HEK293T (cell line): Measurements from ENCODE around the gene KRTAP10-7.
"Not testable (repeated sequence)": the region's sequence is repeated elsewhere in the genome, so short reads cannot be mapped to it uniquely, and the experiment has no call there.

Experiments used
- CTCF ChIA-PET: fragments of 350-600 bp; formaldehyde crosslinking; extraction: SDS; loops from one replicate; lab custom pipeline; 2021; ENCODE audit warnings: antibody characterized with exemption, inconsistent platforms; lab: Yijun Ruan, JAX
- POLR2A ChIA-PET: fragments of 350-600 bp; formaldehyde crosslinking; extraction: SDS; loops from one replicate; lab custom pipeline; 2020; ENCODE audit warnings: antibody characterized with exemption, inconsistent platforms; lab: Yijun Ruan, JAX
- DNase-seq: peaks from one replicate; pipeline ENCODE4 v3.0.0; 2012; ENCODE audit warnings: mixed read lengths; ENCODE audit errors: extremely low spot score
- ARNT ChIP-seq: fragments of 450-650 bp; IDR thresholded peaks from 2 replicates; pipeline ENCODE4 v1.6.1; 2017; ENCODE audit warnings: mild to moderate bottlenecking
- BHLHE40 ChIP-seq: fragments of 450-650 bp; IDR thresholded peaks from 2 replicates; pipeline ENCODE4 v1.6.1; 2016; ENCODE audit warnings: mild to moderate bottlenecking, moderate library complexity, borderline replicate concordance
- CTBP1 ChIP-seq: fragments of 450-650 bp; IDR thresholded peaks from 2 replicates; pipeline ENCODE4 v1.6.1; 2016; ENCODE audit warnings: borderline replicate concordance
- ELF4 ChIP-seq: fragments of 450-650 bp; IDR thresholded peaks from 2 replicates; pipeline ENCODE4 v1.6.1; 2017; ENCODE audit warnings: antibody characterized with exemption
- FOXA1 ChIP-seq: fragments of 450-650 bp; IDR thresholded peaks from 2 replicates; pipeline ENCODE4 v1.6.1; 2016; ENCODE audit warnings: mild to moderate bottlenecking
- FOXK2 ChIP-seq: fragments of 450-650 bp; IDR thresholded peaks from 2 replicates; pipeline ENCODE4 v1.6.1; 2016; ENCODE audit warnings: mild to moderate bottlenecking
- FOXM1 ChIP-seq: fragments of 450-650 bp; IDR thresholded peaks from 2 replicates; pipeline ENCODE4 v1.6.1; 2017; ENCODE audit warnings: mild to moderate bottlenecking, borderline replicate concordance
- HDGF ChIP-seq: fragments of 450-650 bp; IDR thresholded peaks from 2 replicates; pipeline ENCODE4 v1.6.1; 2017; ENCODE audit warnings: antibody characterized with exemption, borderline replicate concordance
- L3MBTL2 ChIP-seq: fragments of 450-650 bp; conservative IDR thresholded peaks from 2 replicates; pipeline ENCODE4 v1.6.1; 2016; ENCODE audit warnings: mild to moderate bottlenecking
- LEF1 ChIP-seq: fragments of 450-650 bp; IDR thresholded peaks from 2 replicates; pipeline ENCODE4 v1.6.1; 2017; ENCODE audit warnings: mild to moderate bottlenecking, borderline replicate concordance
- NFRKB ChIP-seq: fragments of 450-650 bp; IDR thresholded peaks from 2 replicates; pipeline ENCODE4 v1.6.1; 2016; ENCODE audit warnings: mild to moderate bottlenecking, moderate library complexity
- SP1 ChIP-seq: fragments of 450-650 bp; IDR thresholded peaks from 2 replicates; pipeline ENCODE4 v1.6.1; 2017
- SUZ12 ChIP-seq: fragments of 450-650 bp; IDR thresholded peaks from 2 replicates; pipeline ENCODE4 v1.6.1; 2016; ENCODE audit warnings: mild to moderate bottlenecking
- TARDBP ChIP-seq: fragments of 450-650 bp; IDR thresholded peaks from 2 replicates; pipeline ENCODE4 v1.6.1; 2016
- ZNF384 ChIP-seq: fragments of 450-650 bp; IDR thresholded peaks from 2 replicates; pipeline ENCODE4 v1.6.1; 2016
- TF ChIP-seq, protein P1 (sequence below): fragments of 450-650 bp; IDR thresholded peaks from 2 replicates; pipeline ENCODE4 v1.6.1; 2016

The KRTAP10-7 gene

DNA sequence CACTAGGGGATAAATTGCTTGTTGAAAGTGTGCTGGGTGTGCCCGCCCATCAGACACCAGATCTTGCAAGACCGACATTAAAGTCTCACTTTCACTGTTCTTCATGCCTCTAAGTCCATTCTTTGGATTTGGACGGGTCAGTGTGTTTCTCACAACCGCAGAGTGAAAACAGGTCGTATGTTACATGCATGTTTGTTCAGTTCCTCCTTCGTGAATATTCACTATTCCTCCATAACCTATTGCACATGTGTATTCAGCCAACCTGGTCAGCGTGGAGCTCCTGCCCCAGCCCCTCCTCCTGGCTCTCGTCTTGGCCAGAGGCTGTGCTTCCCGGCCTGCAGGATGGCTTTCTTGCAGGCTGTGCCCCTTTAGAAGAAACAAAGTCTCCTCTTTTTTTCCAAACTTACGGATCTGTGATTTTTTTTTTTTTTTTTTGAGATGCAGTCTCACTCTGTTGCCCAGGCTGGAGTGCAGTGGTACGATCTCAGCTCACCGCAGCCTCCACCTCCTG lies 5.9 kb upstream of the KRTAP10-7 start:
- DNase-seq: no peak
- TF ChIP-seq ELF4 (no peak), FOXM1 (no peak), HDGF (no peak), BHLHE40 (no peak), NFRKB (no peak), SP1 (no peak), LEF1 (no peak), ZNF384 (no peak), SUZ12 (no peak), FOXK2 (no peak), L3MBTL2 (no peak), CTBP1 (no peak), TARDBP (no peak)
- POLR2A ChIA-PET: no interaction called here
- CTCF ChIA-PET: no interaction called here

DNA sequence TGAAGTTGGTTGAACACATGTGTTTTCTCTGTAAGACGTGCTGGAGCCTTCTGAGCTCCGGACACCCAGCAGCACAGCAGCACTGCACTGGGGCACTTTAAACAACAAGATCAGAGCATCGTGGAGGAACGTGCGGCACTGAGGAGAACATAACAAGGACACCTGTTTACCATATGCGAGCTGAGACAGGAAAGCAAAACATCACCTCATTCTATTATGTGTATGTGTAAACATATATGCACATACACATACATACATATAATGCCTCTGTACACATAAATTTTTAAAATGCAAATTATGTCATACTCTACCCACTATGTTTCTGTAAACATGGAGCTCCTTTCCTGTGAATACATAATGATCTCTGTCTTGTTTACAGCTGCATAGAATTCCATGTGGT lies 4.9 kb upstream of the KRTAP10-7 start:
- ChIA-PET CTCF (no interaction called here), POLR2A (interaction anchor here (1.1 kb wide), 1 partner anchor 206 kb away, joined by 3 read pairs; the partner anchor contains the start of gene UBE2G2)
- no peak for DNase-seq
- TF ChIP-seq SP1 (no peak), NFRKB (no peak), BHLHE40 (no peak), ELF4 (no peak), FOXA1 (no peak), CTBP1 (no peak), SUZ12 (no peak)

DNA sequence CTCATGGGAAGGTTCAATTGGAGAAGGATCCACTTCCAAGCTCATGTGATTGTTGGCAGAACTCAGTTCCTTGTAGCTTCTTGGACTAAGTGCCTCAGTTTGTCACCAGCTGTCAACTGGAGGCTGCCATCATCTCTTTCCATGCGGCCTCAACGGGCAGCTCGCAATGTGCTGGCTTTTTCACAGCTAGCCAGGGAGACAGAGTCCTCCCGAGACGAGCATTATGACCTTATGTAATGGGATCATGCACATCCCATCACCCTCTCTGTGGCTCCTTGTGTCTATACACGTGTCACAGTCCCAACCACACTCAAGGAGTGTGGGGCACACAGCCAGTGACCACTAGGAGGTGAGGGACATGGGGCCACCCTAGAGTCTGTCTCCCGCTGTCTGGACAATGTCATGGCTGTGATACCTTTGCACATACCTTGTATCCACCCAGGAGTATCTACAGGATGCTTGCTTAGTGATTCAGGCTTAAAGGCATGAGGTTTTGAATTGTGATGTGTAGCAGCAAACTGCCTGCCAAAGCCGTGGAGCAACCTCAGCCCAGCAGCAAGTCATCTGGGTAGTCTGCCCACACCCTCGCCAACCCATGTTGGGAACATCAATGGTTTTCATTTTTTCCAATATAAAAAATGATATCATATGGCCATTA lies 4.2 kb upstream of the KRTAP10-7 start:
- CTCF ChIA-PET: no interaction called here
- POLR2A ChIA-PET: interaction anchor here (1.1 kb wide), 1 partner anchor 205 kb away, joined by 3 read pairs; the partner anchor contains the start of gene UBE2G2
- no peak for TF ChIP-seq TARDBP
- TF ChIP-seq, protein P1, sequence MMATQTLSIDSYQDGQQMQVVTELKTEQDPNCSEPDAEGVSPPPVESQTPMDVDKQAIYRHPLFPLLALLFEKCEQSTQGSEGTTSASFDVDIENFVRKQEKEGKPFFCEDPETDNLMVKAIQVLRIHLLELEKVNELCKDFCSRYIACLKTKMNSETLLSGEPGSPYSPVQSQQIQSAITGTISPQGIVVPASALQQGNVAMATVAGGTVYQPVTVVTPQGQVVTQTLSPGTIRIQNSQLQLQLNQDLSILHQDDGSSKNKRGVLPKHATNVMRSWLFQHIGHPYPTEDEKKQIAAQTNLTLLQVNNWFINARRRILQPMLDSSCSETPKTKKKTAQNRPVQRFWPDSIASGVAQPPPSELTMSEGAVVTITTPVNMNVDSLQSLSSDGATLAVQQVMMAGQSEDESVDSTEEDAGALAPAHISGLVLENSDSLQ: no peak
- no peak for TF ChIP-seq ZNF384
- TF ChIP-seq ARNT: no peak
- no peak for TF ChIP-seq FOXM1
- TF ChIP-seq LEF1: no peak
- no peak for TF ChIP-seq CTBP1
- TF ChIP-seq ELF4: no peak
- no peak for TF ChIP-seq NFRKB
- no peak for TF ChIP-seq FOXK2
- TF ChIP-seq SUZ12: no peak
- TF ChIP-seq BHLHE40: no peak
- no peak for TF ChIP-seq L3MBTL2
- no peak for TF ChIP-seq SP1
- no peak for TF ChIP-seq HDGF
- TF ChIP-seq FOXA1: no peak
- no peak for DNase-seq

DNA sequence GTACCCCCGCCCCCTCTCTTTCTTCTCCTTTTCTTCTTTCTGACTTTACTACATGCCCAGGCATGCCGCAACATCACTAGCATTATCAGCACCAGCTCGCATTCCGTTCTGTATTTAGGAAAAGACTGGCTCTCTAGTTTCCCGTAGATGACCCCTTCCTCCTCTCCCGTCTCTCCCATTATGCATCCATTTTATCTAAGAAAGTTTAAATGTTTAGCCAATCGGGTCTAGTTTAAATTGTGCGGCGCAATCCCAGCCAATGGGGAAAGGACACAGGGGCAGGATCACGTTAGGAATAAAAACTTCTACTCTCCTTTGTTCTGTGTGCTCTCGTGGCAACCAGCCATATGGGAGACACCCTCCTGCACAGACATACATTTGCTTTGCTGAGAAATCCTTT lies 2.3 kb upstream of the KRTAP10-7 start:
- ChIA-PET CTCF (no interaction called here), POLR2A (no interaction called here)
- TF ChIP-seq HDGF (no peak), L3MBTL2 (no peak), ELF4 (no peak), FOXK2 (no peak), FOXM1 (no peak), NFRKB (no peak), TARDBP (no peak), FOXA1 (no peak), ARNT (no peak), BHLHE40 (no peak), SP1 (no peak), ZNF384 (no peak), CTBP1 (no peak), LEF1 (no peak), SUZ12 (no peak)
- TF ChIP-seq, protein P1: no peak
- no peak for DNase-seq

DNA sequence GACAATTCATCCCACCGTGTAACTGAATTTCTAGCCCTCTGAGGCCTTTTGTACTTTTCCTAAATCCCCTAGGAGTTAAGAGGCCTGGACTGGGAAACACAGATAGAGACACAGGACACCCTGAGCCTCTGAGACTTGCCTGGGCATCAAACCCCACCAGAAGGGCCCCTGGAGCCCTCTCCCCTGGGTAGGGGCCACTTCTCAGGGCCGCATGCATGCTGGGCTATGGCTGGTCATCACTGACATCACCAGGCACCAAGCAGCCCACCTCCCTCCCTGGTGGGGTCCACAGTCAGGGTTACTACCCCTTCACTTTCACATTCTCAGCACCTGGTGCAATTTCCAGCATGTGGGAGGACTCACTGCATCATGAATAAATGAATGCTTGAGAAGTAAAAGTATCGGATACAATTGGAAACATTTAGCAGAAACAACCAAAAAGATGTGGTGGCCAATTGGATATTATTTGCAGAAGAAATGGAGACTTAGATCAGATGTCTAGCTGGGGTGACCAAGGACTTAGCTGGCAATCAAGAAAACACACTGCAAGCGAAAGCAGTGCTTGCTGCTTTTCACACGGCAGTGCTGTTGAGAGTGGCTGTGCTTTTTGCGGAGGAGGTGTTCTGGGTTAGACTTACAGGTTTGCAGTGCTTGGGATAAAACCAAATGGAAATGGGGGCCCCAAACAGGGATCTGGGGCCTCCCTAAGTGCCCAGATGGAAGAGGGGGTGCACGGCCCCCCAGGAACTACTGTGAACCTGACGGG lies 950 bp upstream of the KRTAP10-7 start:
- ChIA-PET CTCF (no interaction called here), POLR2A (no interaction called here)
- no peak for DNase-seq
- TF ChIP-seq SUZ12 (no peak), BHLHE40 (no peak), CTBP1 (no peak), TARDBP (no peak), FOXM1 (no peak), FOXK2 (no peak), HDGF (no peak), FOXA1 (no peak), NFRKB (no peak), SP1 (no peak), L3MBTL2 (no peak), ELF4 (no peak)
- TF ChIP-seq, protein P1: no peak

DNA sequence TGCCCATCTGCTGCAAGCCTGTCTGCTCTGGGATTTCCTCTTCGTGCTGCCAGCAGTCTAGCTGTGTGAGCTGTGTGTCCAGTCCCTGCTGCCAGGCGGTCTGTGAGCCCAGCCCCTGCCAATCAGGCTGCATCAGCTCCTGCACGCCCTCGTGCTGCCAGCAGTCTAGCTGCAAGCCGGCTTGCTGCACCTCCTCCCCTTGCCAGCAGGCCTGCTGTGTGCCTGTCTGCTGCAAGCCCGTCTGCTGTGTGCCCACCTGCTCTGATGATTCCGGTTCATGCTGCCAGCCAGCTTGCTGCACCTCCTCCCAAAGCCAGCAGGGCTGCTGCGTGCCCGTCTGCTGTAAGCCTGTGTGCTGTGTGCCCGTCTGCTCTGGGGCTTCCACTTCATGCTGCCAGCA lies 694 bp downstream of the KRTAP10-7 start:
- CTCF ChIA-PET, DNase-seq, POLR2A ChIA-PET: not testable (repeated sequence)
